ENCODE data around the gene CNTN6.

DNA sequence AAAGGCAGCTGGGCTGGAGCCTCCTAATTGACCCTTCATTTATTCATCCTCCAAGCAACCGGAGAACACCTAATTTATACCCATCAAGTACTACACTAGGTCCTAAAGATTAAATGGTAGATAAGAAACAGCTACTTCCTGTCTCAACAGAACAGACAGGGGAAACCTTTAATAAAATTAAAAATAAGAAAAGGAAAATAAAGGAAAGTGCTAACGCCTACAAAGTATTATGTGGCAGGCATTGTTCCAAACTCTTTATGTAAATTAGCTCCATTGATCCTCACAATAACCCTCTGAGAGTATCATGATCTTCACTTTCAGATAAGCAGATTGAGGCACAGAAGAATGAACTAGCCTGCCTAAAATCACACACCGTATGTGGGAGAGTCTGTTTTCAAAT, 139.5 kb downstream of the CNTN6 start:
- no peak for TF ChIP-seq CTCF (IDR thresholded peaks at IDR 0.05)
- no peak for TF ChIP-seq POLR2AphosphoS5 (IDR thresholded peaks at IDR 0.05; ENCODE audit: low read depth, low read length)

Data from Panc1 (cell line).